ENCODE data around the gene RGS13. TPM values are rescaled to one million over a fixed set of nuclear protein-coding genes. Genes with fewer than 3 reads are reported as not detected.
A peak's percentile ranks its signal among the peaks of the same experiment; 100 is the strongest.

The RGS13 gene
- polyA plus RNA-seq, result 0.33 TPM

DNA sequence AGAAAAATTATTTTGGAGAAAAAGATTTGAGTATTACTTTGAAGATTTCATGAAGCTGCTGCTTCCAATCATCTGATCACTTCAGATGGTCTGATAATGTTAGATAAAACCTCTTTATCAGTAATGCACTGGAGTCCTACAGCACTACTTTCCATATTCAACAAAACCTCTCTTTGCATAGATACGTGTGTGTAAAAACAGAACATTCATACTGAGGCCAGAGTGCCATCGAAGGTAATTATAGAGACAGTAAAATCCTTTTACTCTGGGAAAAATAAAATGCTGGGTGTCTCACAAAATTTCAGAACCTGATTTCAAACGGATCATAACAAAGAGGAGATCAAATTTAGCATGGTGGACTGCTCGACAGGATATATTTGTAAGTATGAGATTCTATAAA, at the start of gene RGS13:
TSS of gene RGS13 (plus strand) at position 209 of the 400 bp plus-strand sequence. CDS start 8,188 bp downstream, outside the sequence.
- Mint-ChIP-seq H3K4me1 (peaks cover 2 to 12% (median 8%) of the 10 kb centered on the region in 3 donors), H3K27ac (no peak within 1 kb of the TSS), H3K27me3 (peaks cover 32% of the 10 kb centered on the region), H3K9me3 (no peaks in the 10 kb centered on the region), H3K4me3 (no peak within 1 kb of the TSS), H3K36me3 (no peaks in the 10 kb centered on the region)

DNA sequence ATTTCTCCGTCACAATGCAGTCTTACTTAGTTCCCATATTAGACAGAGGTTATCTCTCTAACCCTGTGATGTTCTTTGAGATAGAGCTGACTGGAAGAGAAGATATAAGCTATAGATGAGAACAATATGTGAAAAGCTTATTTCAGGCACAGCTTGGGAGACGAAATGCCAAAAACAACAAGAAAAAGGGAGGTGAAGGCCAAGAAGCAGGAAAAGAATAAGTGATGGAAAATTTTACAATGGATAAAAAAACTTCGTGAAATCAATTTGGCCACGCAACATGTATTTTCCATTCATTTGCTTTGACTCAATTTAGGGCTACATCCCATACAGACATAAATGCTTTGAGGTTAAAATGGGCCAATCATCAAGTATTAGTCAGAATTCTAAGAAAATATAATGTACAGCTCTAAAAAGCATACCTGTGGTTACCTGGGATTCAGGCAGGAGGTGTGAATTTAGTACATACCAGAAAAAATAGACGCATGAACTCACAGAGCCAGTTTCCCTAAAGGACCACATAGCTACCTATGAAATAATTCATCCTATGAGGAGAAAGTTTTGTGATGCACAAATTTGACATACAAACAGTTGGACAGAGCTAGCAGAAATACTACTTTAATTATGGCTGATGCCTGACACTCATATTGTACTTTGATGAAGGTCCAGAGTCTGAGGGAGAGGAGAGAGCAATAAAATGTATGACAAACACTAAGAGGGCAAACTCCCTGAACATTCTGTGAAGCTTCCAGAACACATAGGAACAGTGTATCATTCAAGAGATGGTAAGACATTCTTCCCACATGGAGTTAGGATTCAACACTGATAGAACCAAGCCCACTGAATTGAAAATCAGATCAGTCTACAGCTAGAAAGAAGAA, 48.3 kb upstream of the RGS13 start:
- no peaks in the 10 kb centered on the region for H3K27me3 Mint-ChIP-seq
- no peaks in the 10 kb centered on the region for H3K4me1 Mint-ChIP-seq
- H3K9me3 Mint-ChIP-seq, result no peaks in the 10 kb centered on the region
- no peaks in the 10 kb centered on the region for H3K36me3 Mint-ChIP-seq
- H3K27ac Mint-ChIP-seq, result no peak overlapping the region
- H3K4me3 Mint-ChIP-seq, result no peak overlapping the region

GRCh38 chr1:192588546-192588945, 47.4 kb upstream of the RGS13 start:
- no peak overlapping the region for H3K4me3 Mint-ChIP-seq
- H3K9me3 Mint-ChIP-seq, result no peaks in the 10 kb centered on the region
- no peaks in the 10 kb centered on the region for H3K36me3 Mint-ChIP-seq
- H3K4me1 Mint-ChIP-seq, result no peaks in the 10 kb centered on the region
- peaks cover 2% of the 10 kb centered on the region for H3K27me3 Mint-ChIP-seq
- peak overlapping the region in 1 of 3 donors; percentile 39 for H3K27ac Mint-ChIP-seq

GRCh38 chr1:192589813-192590212, 46.1 kb upstream of the RGS13 start:
- Mint-ChIP-seq H3K4me3 (no peak overlapping the region), H3K9me3 (no peaks in the 10 kb centered on the region), H3K27ac (no peak overlapping the region), H3K4me1 (peaks cover 0 to 2% (median 0%) of the 10 kb centered on the region in 3 donors), H3K36me3 (no peaks in the 10 kb centered on the region), H3K27me3 (peaks cover 2% of the 10 kb centered on the region)

- no peak overlapping the region for H3K4me3 Mint-ChIP-seq
- H3K27ac Mint-ChIP-seq, result no peak overlapping the region
- H3K27me3 Mint-ChIP-seq, result peaks cover 4% of the 10 kb centered on the region
- H3K9me3 Mint-ChIP-seq, result no peaks in the 10 kb centered on the region
- peaks cover 0 to 2% (median 0%) of the 10 kb centered on the region in 3 donors for H3K4me1 Mint-ChIP-seq
- no peaks in the 10 kb centered on the region for H3K36me3 Mint-ChIP-seq
Observed at GRCh38 chr1:192592517-192592916, 43.4 kb upstream of the RGS13 start.

DNA sequence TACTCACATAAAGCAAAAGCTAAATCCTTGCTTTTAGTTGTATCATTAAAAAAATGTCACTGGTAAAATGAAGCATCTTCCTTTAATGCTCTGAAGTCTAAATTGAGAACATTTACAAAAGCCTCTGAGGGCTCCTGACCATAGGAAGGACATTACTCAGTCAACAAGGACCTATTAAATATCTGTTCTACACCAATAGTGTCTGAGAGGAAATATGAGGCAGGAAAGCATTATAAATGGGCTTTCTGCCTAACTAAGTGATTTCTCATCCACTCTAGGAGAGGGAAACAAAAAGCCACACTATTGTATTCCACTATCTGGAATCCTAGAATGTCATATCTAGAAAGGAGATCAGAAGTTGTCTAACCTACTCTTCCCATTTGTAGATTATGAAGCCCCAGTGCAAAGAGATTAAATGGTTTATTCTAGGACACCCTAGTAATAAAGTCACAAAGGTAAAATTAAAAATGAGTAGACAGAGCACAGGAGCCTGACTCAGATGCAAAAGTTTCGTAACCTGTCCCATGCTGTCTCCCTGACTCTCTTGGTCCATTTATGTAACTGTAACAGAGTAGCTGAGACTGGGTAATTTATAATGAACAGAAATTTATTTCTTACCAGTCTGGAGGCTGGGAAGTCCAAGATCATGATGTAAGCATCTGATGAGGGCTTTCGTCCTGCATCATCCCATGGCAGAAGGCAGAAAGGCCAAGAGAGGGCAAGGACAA, 42.8 kb upstream of the RGS13 start:
- no peaks in the 10 kb centered on the region for H3K9me3 Mint-ChIP-seq
- H3K27ac Mint-ChIP-seq, result no peak overlapping the region
- H3K36me3 Mint-ChIP-seq, result no peaks in the 10 kb centered on the region
- H3K27me3 Mint-ChIP-seq, result peaks cover 4% of the 10 kb centered on the region
- H3K4me3 Mint-ChIP-seq, result no peak overlapping the region
- peaks cover 0 to 2% (median 0%) of the 10 kb centered on the region in 3 donors for H3K4me1 Mint-ChIP-seq

GRCh38 chr1:192595299-192595698, 40.6 kb upstream of the RGS13 start:
- Mint-ChIP-seq H3K27me3 (peaks cover 4% of the 10 kb centered on the region), H3K4me1 (peaks cover 0 to 2% (median 0%) of the 10 kb centered on the region in 3 donors), H3K9me3 (no peaks in the 10 kb centered on the region), H3K4me3 (no peak overlapping the region), H3K36me3 (no peaks in the 10 kb centered on the region), H3K27ac (peak overlapping the region in 1 of 3 donors; percentile 20)

DNA sequence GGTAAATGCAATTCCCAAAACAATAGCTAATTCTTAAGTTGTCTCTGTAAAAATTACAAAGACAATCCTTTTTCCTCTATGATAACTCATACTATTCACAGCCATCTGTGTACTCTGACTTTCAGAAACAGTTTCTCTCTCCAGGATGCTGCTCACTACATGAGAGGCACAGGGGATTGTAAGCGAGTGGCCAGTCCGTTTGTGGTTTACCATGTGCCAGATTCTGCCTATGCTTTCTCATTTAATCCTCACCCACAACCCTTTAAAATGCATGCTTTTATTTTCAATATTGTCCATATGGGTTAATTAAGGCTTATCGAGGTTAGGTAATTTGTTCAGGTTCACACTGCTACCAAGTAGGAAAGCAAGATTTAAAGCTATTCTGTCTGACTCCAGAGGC, 37.4 kb upstream of the RGS13 start:
- Mint-ChIP-seq H3K27me3 (peaks cover 2% of the 10 kb centered on the region), H3K27ac (no peak overlapping the region), H3K9me3 (no peaks in the 10 kb centered on the region), H3K36me3 (no peaks in the 10 kb centered on the region), H3K4me1 (peaks cover 0 to 2% (median 0%) of the 10 kb centered on the region in 3 donors), H3K4me3 (no peak overlapping the region)

DNA sequence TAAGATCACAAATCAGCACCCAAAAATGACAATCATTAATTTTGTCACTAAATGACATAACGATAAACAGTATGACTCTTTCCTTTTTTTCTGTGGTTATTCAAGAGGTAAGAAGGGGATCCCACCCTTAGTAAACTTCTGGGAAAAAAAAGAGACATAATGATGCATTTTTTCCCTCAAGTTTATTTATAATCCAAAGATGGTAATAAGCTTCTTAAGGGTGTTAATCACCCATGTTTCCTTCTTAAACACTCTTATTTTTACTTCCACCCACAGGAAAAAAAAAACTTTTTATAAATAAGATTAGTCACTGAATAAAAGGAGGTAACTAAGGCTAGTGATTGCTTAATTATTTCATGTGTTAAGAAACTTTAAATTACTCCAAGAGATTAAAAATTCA, 35.7 kb upstream of the RGS13 start:
- Mint-ChIP-seq H3K27me3 (no peaks in the 10 kb centered on the region), H3K36me3 (no peaks in the 10 kb centered on the region), H3K27ac (no peak overlapping the region), H3K4me1 (peaks cover 3 to 5% (median 4%) of the 10 kb centered on the region in 3 donors), H3K4me3 (no peak overlapping the region), H3K9me3 (no peaks in the 10 kb centered on the region)

DNA sequence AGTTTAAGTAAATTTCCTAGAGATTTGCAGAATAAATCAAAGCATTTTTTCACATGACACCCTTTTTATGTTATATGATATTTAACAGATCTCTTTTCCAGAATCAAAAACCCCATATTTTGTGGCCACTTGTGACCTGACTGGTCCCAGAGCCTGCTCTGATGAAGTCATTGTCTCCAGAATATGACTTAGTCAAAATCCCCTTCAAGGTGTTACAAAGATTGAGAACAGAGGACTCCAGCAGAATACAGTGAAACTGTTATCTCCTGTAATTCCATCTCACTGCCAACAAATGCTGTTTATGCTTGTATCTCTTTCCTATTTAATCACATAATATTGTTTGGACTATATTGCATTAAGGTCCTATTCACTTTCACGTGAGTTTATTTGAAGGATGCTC, 34.8 kb upstream of the RGS13 start:
- H3K4me3 Mint-ChIP-seq, result no peak overlapping the region
- H3K27ac Mint-ChIP-seq, result no peak overlapping the region
- peaks cover 3 to 5% (median 5%) of the 10 kb centered on the region in 3 donors for H3K4me1 Mint-ChIP-seq
- peaks cover 2% of the 10 kb centered on the region for H3K27me3 Mint-ChIP-seq
- H3K36me3 Mint-ChIP-seq, result no peaks in the 10 kb centered on the region
- no peaks in the 10 kb centered on the region for H3K9me3 Mint-ChIP-seq

DNA sequence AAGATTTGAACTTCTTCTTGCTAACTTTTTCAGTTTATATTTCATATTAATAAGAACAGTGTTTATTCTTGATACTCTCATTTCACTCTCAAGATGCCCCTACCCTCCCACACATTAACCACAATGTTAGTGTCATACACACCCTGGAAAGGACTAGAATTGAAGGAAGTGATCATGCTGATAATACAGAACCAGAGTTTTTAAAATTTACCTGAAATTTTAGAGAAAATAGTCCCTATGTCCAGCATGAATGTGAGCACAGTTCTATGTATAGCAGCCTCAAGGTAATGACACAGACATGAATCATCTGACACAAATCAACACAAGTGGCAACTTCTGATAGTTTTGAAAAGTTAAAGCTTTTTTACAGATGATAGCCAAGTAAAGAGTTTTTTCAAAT, 34.4 kb upstream of the RGS13 start:
- Mint-ChIP-seq H3K4me1 (peaks cover 3 to 5% (median 5%) of the 10 kb centered on the region in 3 donors), H3K36me3 (no peaks in the 10 kb centered on the region), H3K27ac (no peak overlapping the region)

GRCh38 chr1:192602757-192603156, 33.2 kb upstream of the RGS13 start:
- peaks cover 2% of the 10 kb centered on the region for H3K27me3 Mint-ChIP-seq
- H3K36me3 Mint-ChIP-seq, result no peaks in the 10 kb centered on the region
- no peak overlapping the region for H3K4me3 Mint-ChIP-seq
- H3K27ac Mint-ChIP-seq, result no peak overlapping the region
- H3K9me3 Mint-ChIP-seq, result no peaks in the 10 kb centered on the region
- H3K4me1 Mint-ChIP-seq, result peaks cover 3 to 5% (median 5%) of the 10 kb centered on the region in 3 donors

More for the DNA sequence above, 34.4 kb upstream of the RGS13 start:
- Mint-ChIP-seq H3K4me3 (no peak overlapping the region), H3K27me3 (peaks cover 2% of the 10 kb centered on the region), H3K9me3 (no peaks in the 10 kb centered on the region)

- Mint-ChIP-seq H3K27me3 (peaks cover 2% of the 10 kb centered on the region), H3K9me3 (no peaks in the 10 kb centered on the region), H3K27ac (no peak overlapping the region), H3K36me3 (no peaks in the 10 kb centered on the region), H3K4me1 (peaks cover 3 to 5% (median 5%) of the 10 kb centered on the region in 3 donors), H3K4me3 (no peak overlapping the region)
Observed at GRCh38 chr1:192603218-192603787, 32.6 kb upstream of the RGS13 start.

DNA sequence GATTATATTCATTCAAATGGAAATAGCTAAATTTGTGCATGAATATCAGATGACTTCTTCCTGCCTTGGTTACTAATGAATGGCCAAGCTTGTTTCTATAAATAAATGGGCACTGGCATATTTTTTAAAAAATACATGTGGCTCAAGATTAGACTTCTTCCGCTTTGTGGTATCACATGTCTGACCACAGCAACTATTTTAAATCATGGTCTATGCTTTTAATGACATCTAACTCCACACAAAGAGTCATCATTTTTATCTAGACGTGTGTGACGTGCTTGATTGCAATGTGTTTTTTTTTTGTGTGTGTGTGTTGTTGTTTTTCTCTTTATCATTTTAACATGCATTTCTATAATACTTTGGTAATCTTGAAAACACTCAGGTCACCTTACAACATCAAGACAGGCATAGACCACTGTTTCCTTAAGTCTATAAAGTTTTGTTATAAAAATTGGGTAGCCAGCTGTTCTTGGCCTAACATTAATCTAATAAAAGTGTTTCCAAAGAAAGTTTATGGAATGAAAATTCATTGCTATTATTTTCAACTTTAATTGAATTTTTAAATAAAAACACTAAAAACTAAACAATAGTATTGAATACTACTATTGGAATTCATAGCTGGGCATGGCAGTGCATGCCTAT, 30.8 kb upstream of the RGS13 start:
- Mint-ChIP-seq H3K4me1 (peaks cover 16 to 19% (median 19%) of the 10 kb centered on the region in 3 donors), H3K9me3 (no peaks in the 10 kb centered on the region), H3K36me3 (no peaks in the 10 kb centered on the region), H3K27me3 (peaks cover 2% of the 10 kb centered on the region), H3K4me3 (peak overlapping the region in 3 of 4 donors; percentile 23 to 60 (median 44)), H3K27ac (peak overlapping the region; percentile 73 to 92 (median 88))

GRCh38 chr1:192608671-192609070, 27.3 kb upstream of the RGS13 start:
- Mint-ChIP-seq H3K27ac (peak overlapping the region; percentile 47 to 97 (median 97)), H3K27me3 (peaks cover 2% of the 10 kb centered on the region), H3K9me3 (no peaks in the 10 kb centered on the region), H3K4me1 (peaks cover 16 to 19% (median 19%) of the 10 kb centered on the region in 3 donors), H3K36me3 (no peaks in the 10 kb centered on the region), H3K4me3 (no peak overlapping the region)

All from IgD-negative memory B cell (primary cell).